Measurements from ENCODE around the gene NEK6.

- TF ChIP-seq, protein P1, sequence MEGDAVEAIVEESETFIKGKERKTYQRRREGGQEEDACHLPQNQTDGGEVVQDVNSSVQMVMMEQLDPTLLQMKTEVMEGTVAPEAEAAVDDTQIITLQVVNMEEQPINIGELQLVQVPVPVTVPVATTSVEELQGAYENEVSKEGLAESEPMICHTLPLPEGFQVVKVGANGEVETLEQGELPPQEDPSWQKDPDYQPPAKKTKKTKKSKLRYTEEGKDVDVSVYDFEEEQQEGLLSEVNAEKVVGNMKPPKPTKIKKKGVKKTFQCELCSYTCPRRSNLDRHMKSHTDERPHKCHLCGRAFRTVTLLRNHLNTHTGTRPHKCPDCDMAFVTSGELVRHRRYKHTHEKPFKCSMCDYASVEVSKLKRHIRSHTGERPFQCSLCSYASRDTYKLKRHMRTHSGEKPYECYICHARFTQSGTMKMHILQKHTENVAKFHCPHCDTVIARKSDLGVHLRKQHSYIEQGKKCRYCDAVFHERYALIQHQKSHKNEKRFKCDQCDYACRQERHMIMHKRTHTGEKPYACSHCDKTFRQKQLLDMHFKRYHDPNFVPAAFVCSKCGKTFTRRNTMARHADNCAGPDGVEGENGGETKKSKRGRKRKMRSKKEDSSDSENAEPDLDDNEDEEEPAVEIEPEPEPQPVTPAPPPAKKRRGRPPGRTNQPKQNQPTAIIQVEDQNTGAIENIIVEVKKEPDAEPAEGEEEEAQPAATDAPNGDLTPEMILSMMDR (IDR thresholded peaks at IDR 0.05; ENCODE audit: borderline replicate concordance, extremely low read depth, low read length, poor library complexity, severe bottlenecking), result no peak
- no peak for TF ChIP-seq EZH2 (IDR thresholded peaks at IDR 0.05; ENCODE audit: borderline replicate concordance, low read depth, low read length, severe bottlenecking)
These were observed 89.6 kb downstream of the NEK6 start for GRCh38 chr9:124347206-124347967.
